Fibroblast of villous mesenchyme (primary cell): ENCODE measurements around the gene EDNRA. TPM values are rescaled to one million over a fixed set of nuclear protein-coding genes. Genes with fewer than 3 reads are reported as not detected.
A peak's percentile ranks its signal among the peaks of the same experiment; 100 is the strongest.

Source experiments
- DNase-seq: peaks from one replicate; pipeline ENCODE4 v3.0.0-alpha.2; 2010; ENCODE audit warnings: low read depth
- H3K4me3 ChIP-seq: 2 replicates; pipeline ENCODE4 v1.5.1; 2011; ENCODE audit warnings: low read depth, mild to moderate bottlenecking, low read length
- CTCF ChIP-seq: IDR thresholded peaks from 2 replicates; pipeline ENCODE4 v1.5.1; 2012; ENCODE audit warnings: low read depth, mild to moderate bottlenecking, low read length; ENCODE audit not compliant: insufficient read depth
- total RNA-seq: library from RNA; depleted of rRNA; stranded (reverse); fragments of >200 nt; gene quantifications from 2 replicates; pipeline ENCODE4 v1.2.3, GENCODE V29; 2012

The EDNRA gene
- total RNA-seq, 1 donor, result 0.86 TPM

- no peak for DNase-seq
- no peak for TF ChIP-seq CTCF
- H3K4me3 ChIP-seq, result no peak overlapping the region
These were observed 30.2 kb downstream of the EDNRA start for GRCh38 chr4:147510962-147511668.

GRCh38 chr4:147513091-147513490, 32.2 kb downstream of the EDNRA start:
- TF ChIP-seq CTCF, result no peak
- no peak for DNase-seq
- no peak overlapping the region for H3K4me3 ChIP-seq

DNA sequence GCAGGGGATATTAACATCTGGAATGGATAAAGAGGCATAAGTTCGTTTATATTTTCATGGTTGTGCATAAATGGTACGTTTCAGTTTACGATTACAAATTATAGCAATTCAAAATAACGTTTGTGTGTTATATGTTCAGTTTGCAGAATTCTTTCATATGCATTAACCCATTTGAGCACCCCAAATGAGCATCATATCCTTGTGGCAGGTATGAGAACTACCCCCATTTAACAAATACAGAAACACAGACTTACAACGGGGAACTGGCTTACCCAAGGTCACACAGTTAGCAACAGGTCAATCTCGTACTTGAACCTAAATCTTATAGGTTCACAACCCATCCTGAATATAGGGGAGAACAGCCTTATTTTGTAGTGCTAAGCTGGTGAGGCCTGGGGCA, 33.1 kb downstream of the EDNRA start:
- no peak for DNase-seq
- H3K4me3 ChIP-seq, result no peak overlapping the region
- peak; percentile 21 for TF ChIP-seq CTCF

DNA sequence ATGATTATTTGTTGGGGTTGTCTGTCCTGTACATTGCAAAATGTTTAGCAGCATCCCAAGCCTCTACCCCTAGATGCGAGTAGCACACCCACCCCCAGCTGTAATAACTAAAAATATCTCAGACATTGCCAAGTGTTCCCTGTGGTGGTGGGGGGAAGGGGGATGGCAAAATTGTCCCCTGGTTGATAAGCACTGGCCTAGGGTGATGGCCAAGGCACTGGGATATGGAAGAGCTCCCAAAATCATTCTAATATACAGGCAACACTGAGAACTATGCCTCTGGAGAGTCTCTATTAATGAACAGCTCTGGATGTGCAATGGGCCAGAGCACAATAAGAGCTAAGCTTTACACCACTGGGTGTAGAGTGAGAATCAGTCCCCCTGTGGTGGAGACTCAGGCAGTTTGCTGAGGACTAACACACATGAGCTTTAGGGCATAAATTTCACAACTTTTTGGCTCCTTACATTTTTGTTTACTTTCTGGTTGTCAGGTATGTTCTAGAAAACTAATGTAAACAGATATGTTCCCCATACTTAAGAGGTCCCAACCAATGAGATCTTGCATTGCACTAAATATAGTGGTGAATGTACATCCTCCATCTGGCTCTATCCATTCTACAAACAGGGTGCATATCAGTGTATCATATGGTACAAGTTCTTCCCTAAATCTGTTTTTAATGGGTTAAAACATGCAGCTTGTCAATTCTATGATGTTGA, 34.5 kb downstream of the EDNRA start:
- no peak for DNase-seq
- H3K4me3 ChIP-seq, result no peak overlapping the region
- no peak for TF ChIP-seq CTCF

- no peak overlapping the region for H3K4me3 ChIP-seq
- no peak for TF ChIP-seq CTCF
- DNase-seq, result no peak
These were observed 35.2 kb downstream of the EDNRA start for GRCh38 chr4:147516133-147516532.

- TF ChIP-seq CTCF, result no peak
- DNase-seq, result no peak
- no peak overlapping the region for H3K4me3 ChIP-seq
These were observed 37.2 kb downstream of the EDNRA start for GRCh38 chr4:147518086-147518485.
